Nephron progenitor cell (in vitro differentiated cells): ENCODE data around the gene AFG3L2.

Experiments used
- DNase-seq: peaks from one replicate; pipeline ENCODE4 v3.0.0; 2021
- H3K27ac Mint-ChIP-seq: 2 replicates; pipeline ENCODE4 v1.8.0; 2021; ENCODE audit warnings: mild to moderate bottlenecking, moderate library complexity, mixed read lengths
- H3K27me3 Mint-ChIP-seq: 2 replicates; pipeline ENCODE4 v1.8.0; 2021; ENCODE audit warnings: mild to moderate bottlenecking, low read depth, mixed read lengths; ENCODE audit not compliant: poor library complexity
- H3K36me3 Mint-ChIP-seq: 2 replicates; pipeline ENCODE4 v1.8.0; 2021; ENCODE audit warnings: low read depth, mixed read lengths
- H3K4me1 Mint-ChIP-seq: 2 replicates; pipeline ENCODE4 v1.8.0; 2021; ENCODE audit warnings: mixed read lengths
- H3K4me3 Mint-ChIP-seq: 2 replicates; pipeline ENCODE4 v1.8.0; 2021; ENCODE audit warnings: mild to moderate bottlenecking, moderate library complexity, mixed read lengths
- H3K9me3 Mint-ChIP-seq: 2 replicates; pipeline ENCODE4 v1.8.0; 2021; ENCODE audit warnings: mild to moderate bottlenecking, moderate library complexity, mixed read lengths
- TF ChIP-seq, protein P1 (sequence below): fragments of 200-600 bp; sonication (generic); IDR thresholded peaks from 2 replicates; pipeline ENCODE4 v1.5.0; 2021; ENCODE audit warnings: antibody characterized with exemption

Gene AFG3L2

DNA sequence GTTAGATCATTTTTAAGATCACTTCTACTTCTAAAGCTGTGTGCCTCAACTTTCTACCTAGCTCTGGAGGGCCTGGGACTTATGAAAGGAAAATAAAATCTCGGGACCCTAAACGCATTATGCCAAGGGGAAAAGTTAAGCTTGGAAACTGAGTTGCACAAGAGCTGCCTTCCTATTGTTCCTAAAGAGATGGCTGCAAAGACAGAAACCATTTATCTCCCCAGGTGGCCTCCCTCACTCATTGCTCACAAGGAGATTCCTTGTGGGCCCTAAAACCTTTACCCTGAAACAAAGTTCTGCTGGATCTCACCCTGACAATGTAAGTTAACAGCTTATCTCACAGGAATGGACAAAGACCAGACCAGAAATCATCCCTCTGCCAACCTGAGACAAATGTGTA, 42.2 kb downstream of the AFG3L2 start:
- H3K27ac Mint-ChIP-seq: no peak overlapping the region
- H3K27me3 Mint-ChIP-seq: peaks cover 3% of the 10 kb centered on the region

DNA sequence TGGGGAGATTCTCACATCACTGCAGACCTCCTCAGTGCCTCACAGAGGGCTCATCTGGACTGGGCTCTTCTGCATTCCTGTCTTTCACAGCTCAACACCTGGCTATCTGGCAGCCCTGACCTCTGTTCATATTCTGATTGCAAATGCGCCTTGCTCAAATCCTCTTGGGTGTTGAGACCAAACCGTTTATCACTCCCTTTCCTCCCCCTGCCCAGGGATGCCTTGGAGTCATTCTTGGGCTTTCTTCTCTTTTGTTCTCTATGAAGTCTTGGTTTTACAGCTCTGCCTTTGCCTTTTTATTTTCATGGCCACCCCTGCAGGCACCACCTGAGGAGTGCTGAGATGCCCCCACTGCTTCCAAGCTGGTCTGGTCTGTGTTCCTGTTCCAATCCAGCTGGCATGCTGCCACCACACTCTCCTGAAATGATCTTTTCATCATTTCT, 42.6 kb downstream of the AFG3L2 start:
- TF ChIP-seq, protein P1, sequence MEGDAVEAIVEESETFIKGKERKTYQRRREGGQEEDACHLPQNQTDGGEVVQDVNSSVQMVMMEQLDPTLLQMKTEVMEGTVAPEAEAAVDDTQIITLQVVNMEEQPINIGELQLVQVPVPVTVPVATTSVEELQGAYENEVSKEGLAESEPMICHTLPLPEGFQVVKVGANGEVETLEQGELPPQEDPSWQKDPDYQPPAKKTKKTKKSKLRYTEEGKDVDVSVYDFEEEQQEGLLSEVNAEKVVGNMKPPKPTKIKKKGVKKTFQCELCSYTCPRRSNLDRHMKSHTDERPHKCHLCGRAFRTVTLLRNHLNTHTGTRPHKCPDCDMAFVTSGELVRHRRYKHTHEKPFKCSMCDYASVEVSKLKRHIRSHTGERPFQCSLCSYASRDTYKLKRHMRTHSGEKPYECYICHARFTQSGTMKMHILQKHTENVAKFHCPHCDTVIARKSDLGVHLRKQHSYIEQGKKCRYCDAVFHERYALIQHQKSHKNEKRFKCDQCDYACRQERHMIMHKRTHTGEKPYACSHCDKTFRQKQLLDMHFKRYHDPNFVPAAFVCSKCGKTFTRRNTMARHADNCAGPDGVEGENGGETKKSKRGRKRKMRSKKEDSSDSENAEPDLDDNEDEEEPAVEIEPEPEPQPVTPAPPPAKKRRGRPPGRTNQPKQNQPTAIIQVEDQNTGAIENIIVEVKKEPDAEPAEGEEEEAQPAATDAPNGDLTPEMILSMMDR: no peak
- H3K4me3 Mint-ChIP-seq: no peak overlapping the region
- DNase-seq: no peak
- no peaks in the 10 kb centered on the region for H3K9me3 Mint-ChIP-seq
- H3K4me1 Mint-ChIP-seq: peaks cover 34% of the 10 kb centered on the region
- peaks cover 62% of the 10 kb centered on the region for H3K36me3 Mint-ChIP-seq
- peaks cover 3% of the 10 kb centered on the region for H3K27me3 Mint-ChIP-seq
- no peak overlapping the region for H3K27ac Mint-ChIP-seq

More for the DNA sequence above, 42.2 kb downstream of the AFG3L2 start:
- Mint-ChIP-seq H3K4me1 (peaks cover 34% of the 10 kb centered on the region), H3K4me3 (no peak overlapping the region), H3K36me3 (peaks cover 57% of the 10 kb centered on the region), H3K9me3 (no peaks in the 10 kb centered on the region)
- DNase-seq: no peak
- TF ChIP-seq, protein P1: no peak

DNA sequence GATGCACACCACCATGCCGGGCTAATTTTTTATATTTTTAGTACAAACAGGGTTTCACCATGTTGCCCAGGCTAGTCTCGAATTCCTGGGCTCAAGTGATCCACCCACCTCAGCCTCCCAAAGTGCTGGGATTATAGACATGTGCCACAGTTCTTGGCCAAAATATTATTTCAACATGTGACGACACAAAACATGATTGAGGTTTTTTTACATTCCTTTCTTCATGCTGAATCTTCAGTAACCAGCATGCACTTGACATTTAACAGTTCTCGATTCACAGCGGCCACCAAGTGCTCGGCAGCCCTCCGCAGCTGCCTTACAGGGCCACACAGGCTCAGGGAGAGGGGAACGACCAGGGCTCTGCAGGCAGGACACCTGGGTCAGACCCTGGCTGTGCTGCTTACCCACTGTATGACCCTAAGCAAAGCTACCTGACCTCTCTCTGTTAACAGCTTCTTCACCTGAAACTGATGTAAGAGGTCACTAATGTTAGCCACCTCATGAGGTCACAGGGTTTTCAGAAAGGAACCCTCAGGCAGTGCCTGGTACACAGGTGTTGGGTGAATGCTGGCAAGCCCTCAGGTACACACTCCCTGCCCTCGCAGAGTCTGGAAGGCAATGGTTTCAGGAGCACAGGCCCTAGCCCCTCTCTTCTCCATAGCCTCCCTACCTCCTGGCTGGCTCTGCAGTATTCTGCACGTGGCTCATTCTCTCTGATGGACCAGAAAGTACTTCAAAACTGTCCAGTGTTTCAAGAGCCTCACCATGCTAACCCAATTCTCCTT, 43.3 kb downstream of the AFG3L2 start:
- Mint-ChIP-seq H3K4me3 (no peak overlapping the region), H3K9me3 (no peaks in the 10 kb centered on the region), H3K36me3 (peaks cover 68% of the 10 kb centered on the region), H3K4me1 (peaks cover 34% of the 10 kb centered on the region), H3K27me3 (peaks cover 3% of the 10 kb centered on the region), H3K27ac (no peak overlapping the region)
- TF ChIP-seq, protein P1: no peak
- DNase-seq: no peak

DNA sequence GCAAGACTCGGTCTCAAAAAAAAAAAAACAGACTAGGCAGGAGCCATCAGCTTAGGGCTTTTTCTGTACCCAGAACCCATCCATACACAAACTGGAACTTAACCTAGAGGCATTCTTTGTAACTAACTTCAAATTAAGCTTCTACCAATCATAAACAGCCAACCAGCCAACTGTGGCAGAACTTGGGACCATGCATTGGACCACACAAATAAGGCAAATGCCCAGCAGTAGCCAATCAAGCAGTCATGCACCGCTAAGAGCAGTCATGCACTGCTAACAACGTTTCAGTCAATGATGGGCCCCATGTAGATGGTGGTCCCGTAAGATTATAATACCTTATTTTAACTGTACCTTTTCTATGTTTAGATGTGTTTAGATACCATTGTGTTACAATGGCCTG, 46.3 kb downstream of the AFG3L2 start:
- Mint-ChIP-seq H3K4me3 (no peak overlapping the region), H3K36me3 (peaks cover 71% of the 10 kb centered on the region), H3K27me3 (peaks cover 3% of the 10 kb centered on the region), H3K9me3 (no peaks in the 10 kb centered on the region), H3K4me1 (peaks cover 17% of the 10 kb centered on the region), H3K27ac (no peak overlapping the region)
- TF ChIP-seq, protein P1: no peak
- DNase-seq: no peak

DNA sequence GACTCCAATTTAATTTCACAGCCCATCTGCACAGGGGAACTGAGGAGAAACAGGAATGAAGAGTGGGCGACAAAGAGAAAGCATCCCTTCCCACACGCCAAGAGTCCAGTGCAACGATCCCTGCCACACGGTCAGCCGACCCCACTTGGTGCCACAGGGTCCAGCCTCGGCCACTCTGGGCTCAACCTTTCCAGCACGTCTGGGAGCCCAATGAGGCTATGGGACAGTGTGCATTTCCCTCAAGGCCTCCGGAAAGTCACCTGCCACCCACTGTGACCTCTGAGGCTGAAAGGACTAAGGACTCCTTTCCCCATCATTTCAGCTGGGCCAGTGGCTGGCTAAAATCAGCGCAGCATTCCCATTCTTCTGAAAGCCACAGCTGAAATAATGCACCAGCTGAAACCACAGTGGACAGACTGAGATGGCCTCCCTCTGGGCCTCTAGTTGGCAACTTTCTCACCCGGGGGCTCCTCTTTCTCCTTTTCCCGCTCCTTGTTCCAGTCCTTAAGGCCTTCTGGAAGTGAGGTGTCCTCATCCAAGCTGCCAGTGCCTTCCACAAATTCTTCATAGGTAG, 47.8 kb downstream of the AFG3L2 start:
- Mint-ChIP-seq H3K4me3 (no peak overlapping the region), H3K27ac (no peak overlapping the region), H3K9me3 (no peaks in the 10 kb centered on the region), H3K36me3 (peaks cover 71% of the 10 kb centered on the region), H3K27me3 (peaks cover 3% of the 10 kb centered on the region), H3K4me1 (peaks cover 1% of the 10 kb centered on the region)
- TF ChIP-seq, protein P1: no peak
- DNase-seq: no peak
